Neural crest cell (in vitro differentiated cells): ENCODE results near the gene SNX5. TPM values are rescaled to one million over a fixed set of nuclear protein-coding genes. Genes with fewer than 3 reads are reported as not detected.

Experiments
- DNase-seq: peaks from one replicate; pipeline ENCODE4 v3.0.0; 2021; ENCODE audit warnings: low read depth, mixed read lengths, low spot score
- H3K27ac Mint-ChIP-seq: one replicate; pipeline ENCODE4 v1.8.0; 2021; ENCODE audit warnings: mild to moderate bottlenecking, mixed read lengths; ENCODE audit not compliant: unreplicated experiment
- H3K27me3 Mint-ChIP-seq: 2 replicates; pipeline ENCODE4 v1.8.0; 2021; ENCODE audit warnings: low read depth, mild to moderate bottlenecking, mixed read lengths
- H3K36me3 Mint-ChIP-seq: 2 replicates; pipeline ENCODE4 v1.8.0; 2021; ENCODE audit warnings: low read depth, mild to moderate bottlenecking, mixed read lengths
- H3K4me1 Mint-ChIP-seq: 2 replicates; pipeline ENCODE4 v1.8.0; 2021; ENCODE audit warnings: mixed read lengths
- H3K4me3 Mint-ChIP-seq: one replicate; pipeline ENCODE4 v1.8.0; 2021; ENCODE audit warnings: mild to moderate bottlenecking, mixed read lengths
- H3K9me3 Mint-ChIP-seq: 2 replicates; pipeline ENCODE4 v1.8.0; 2021; ENCODE audit warnings: mixed read lengths
- CTCF ChIP-seq: fragments of 200-600 bp; sonication (generic); conservative IDR thresholded peaks from 2 replicates; pipeline ENCODE4 v1.5.0; 2021; ENCODE audit warnings: antibody characterized with exemption, mild to moderate bottlenecking
- total RNA-seq: library from RNA; stranded (reverse); gene quantifications from 2 replicates; pipeline ENCODE4 v1.2.1, GENCODE V29; 2021

Gene SNX5
- total RNA-seq, 1 donor from 2014 or later = 116 TPM

- no peak overlapping the region for H3K4me3 Mint-ChIP-seq
Observed at GRCh38 chr20:18005990-18006364, 37.4 kb upstream of the SNX5 start.

GRCh38 chr20:18005170-18005989 is 36.8 kb upstream of the SNX5 start:
- DNase-seq = no peak
- no peaks in the 10 kb centered on the region for H3K27me3 Mint-ChIP-seq
- no peak overlapping the region for H3K27ac Mint-ChIP-seq
- no peak overlapping the region for H3K4me3 Mint-ChIP-seq
- H3K4me1 Mint-ChIP-seq = peaks cover 17% of the 10 kb centered on the region
- no peaks in the 10 kb centered on the region for H3K9me3 Mint-ChIP-seq
- TF ChIP-seq CTCF = no peak
- no peaks in the 10 kb centered on the region for H3K36me3 Mint-ChIP-seq

More at GRCh38 chr20:18005990-18006364, 37.4 kb upstream of the SNX5 start:
- H3K36me3 Mint-ChIP-seq = peaks cover 2% of the 10 kb centered on the region
- H3K27me3 Mint-ChIP-seq = no peaks in the 10 kb centered on the region
- no peak for TF ChIP-seq CTCF
- peaks cover 18% of the 10 kb centered on the region for H3K4me1 Mint-ChIP-seq
- H3K27ac Mint-ChIP-seq = no peak overlapping the region
- DNase-seq = no peak
- peaks cover 2% of the 10 kb centered on the region for H3K9me3 Mint-ChIP-seq

GRCh38 chr20:18004384-18005031 is 35.9 kb upstream of the SNX5 start:
- H3K4me3 Mint-ChIP-seq = no peak overlapping the region
- peaks cover 17% of the 10 kb centered on the region for H3K4me1 Mint-ChIP-seq
- no peaks in the 10 kb centered on the region for H3K27me3 Mint-ChIP-seq
- DNase-seq = no peak
- TF ChIP-seq CTCF = no peak
- no peaks in the 10 kb centered on the region for H3K9me3 Mint-ChIP-seq
- no peak overlapping the region for H3K27ac Mint-ChIP-seq
- H3K36me3 Mint-ChIP-seq = no peaks in the 10 kb centered on the region

GRCh38 chr20:18003897-18004296 is 35.3 kb upstream of the SNX5 start:
- H3K27me3 Mint-ChIP-seq = peaks cover 4% of the 10 kb centered on the region
- H3K4me1 Mint-ChIP-seq = peaks cover 17% of the 10 kb centered on the region
- no peak overlapping the region for H3K4me3 Mint-ChIP-seq
- TF ChIP-seq CTCF = no peak
- no peaks in the 10 kb centered on the region for H3K36me3 Mint-ChIP-seq
- no peaks in the 10 kb centered on the region for H3K9me3 Mint-ChIP-seq
- no peak overlapping the region for H3K27ac Mint-ChIP-seq
- no peak for DNase-seq

- DNase-seq = no peak
- TF ChIP-seq CTCF = no peak
- Mint-ChIP-seq H3K4me1 (peaks cover 17% of the 10 kb centered on the region), H3K27me3 (peaks cover 4% of the 10 kb centered on the region), H3K4me3 (no peak overlapping the region), H3K36me3 (no peaks in the 10 kb centered on the region), H3K27ac (no peak overlapping the region), H3K9me3 (no peaks in the 10 kb centered on the region)
Observed at GRCh38 chr20:18001131-18001921, 32.7 kb upstream of the SNX5 start.
